ENCODE data around the gene NHLRC2.

Gene NHLRC2

GRCh38 chr10:113857210-113857609 lies 2.7 kb downstream of the NHLRC2 start:
- in situ Hi-C loops (cut with HindIII; ENCODE audit: low sequenced_read_pairs), result no loop called here

GRCh38 chr10:113858541-113858940 lies 4.1 kb downstream of the NHLRC2 start:
- in situ Hi-C loops (cut with HindIII; ENCODE audit: low sequenced_read_pairs), result no loop called here

- in situ Hi-C loops (cut with HindIII; ENCODE audit: low sequenced_read_pairs), result no loop called here
These were observed 4.8 kb downstream of the NHLRC2 start for GRCh38 chr10:113859261-113859660.

GRCh38 chr10:113865901-113866300 lies 11.4 kb downstream of the NHLRC2 start:
- in situ Hi-C loops (cut with HindIII; ENCODE audit: low sequenced_read_pairs), result no loop called here

DNA sequence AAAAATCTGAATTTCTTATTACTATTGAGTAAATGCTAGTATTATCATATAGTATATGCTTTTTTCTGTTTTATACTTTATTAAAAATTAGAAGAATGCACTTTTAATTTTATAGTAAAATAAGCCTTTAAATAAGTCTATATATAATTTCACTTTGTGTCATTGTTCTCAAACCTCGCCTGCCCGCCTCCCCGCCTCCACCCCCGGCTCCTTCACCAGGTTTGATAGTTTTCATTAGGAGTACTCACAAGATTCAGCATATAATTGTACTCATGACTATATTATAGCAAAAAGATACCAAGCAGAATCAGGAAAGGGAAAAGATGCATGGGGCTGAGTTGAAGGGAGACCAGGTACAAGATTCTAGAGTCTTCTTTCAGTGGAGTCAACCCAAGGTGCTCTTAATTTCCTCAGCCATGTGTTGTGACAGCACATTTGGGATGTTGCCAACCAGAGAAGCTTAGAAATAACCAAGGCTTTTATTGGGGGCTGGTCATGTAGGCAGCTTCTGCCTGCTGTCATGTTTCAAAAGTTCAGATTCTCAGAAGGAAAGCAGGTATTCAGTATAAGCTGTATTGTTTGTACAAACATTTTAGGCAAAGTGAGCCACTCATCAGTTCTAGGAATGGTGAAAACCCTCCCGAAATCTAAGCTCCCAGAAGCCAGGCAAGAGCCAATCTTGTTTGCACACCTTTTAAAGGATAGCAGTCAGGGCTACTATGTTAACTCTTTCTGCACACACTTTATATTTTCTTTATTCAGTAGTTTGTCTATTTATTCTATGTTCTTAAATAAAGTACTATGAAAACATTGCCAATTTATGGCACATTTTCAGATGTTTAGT lies 12.3 kb downstream of the NHLRC2 start:
- in situ Hi-C loops (cut with HindIII; ENCODE audit: low sequenced_read_pairs), result no loop called here

GRCh38 chr10:113867904-113868303 lies 13.4 kb downstream of the NHLRC2 start:
- in situ Hi-C loops (cut with HindIII; ENCODE audit: low sequenced_read_pairs), result no loop called here

DNA sequence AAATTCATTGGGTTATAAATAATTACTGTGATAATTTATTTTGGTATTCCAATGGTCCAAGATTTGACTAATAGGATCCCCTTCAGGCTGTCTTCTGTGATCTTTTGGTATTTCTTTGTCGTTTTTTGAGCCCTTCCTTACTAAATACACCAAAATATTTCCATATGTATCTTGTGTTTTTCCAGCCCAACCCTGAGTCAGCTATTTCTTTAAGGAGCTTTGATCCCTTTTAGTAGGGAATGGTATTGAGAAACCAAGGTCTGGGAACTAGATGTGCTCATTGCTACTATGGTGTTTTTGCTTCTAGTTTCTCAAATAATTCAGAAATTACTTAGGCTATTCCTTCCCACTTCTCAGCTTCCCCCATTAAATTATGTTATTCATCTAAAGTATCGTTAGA lies 15.3 kb downstream of the NHLRC2 start:
- in situ Hi-C loops (cut with HindIII; ENCODE audit: low sequenced_read_pairs), result no loop called here

- in situ Hi-C loops (cut with HindIII; ENCODE audit: low sequenced_read_pairs), result no loop called here
These were observed 17.9 kb downstream of the NHLRC2 start for GRCh38 chr10:113872139-113873030.

- in situ Hi-C loops (cut with HindIII; ENCODE audit: low sequenced_read_pairs), result no loop called here
These were observed 20.8 kb downstream of the NHLRC2 start for GRCh38 chr10:113875212-113875611.

GRCh38 chr10:113876461-113876860 lies 22.0 kb downstream of the NHLRC2 start:
- in situ Hi-C loops (cut with HindIII; ENCODE audit: low sequenced_read_pairs), result no loop called here

GRCh38 chr10:113879691-113880090 lies 25.2 kb downstream of the NHLRC2 start:
- in situ Hi-C loops (cut with HindIII; ENCODE audit: low sequenced_read_pairs), result no loop called here

DNA sequence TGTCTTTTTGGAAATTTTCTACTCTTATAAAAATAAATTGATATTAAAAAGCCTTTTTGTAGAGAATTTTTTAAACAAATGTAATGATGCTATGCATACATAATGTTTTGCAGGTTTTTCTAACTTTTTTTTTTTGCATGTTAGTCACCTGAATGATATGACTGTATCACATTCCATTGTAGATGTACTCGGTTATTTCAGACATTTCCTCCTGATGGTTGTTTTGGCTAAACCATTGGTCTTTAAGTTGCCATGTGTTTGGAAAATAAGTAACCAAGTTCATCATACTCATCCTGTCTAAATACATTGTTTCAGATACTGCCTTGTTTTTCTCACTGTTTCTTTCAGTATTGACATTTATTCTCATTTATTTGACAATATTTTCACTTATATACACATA lies 25.8 kb downstream of the NHLRC2 start:
- in situ Hi-C loops (cut with HindIII; ENCODE audit: low sequenced_read_pairs), result no loop called here

- in situ Hi-C loops (cut with HindIII; ENCODE audit: low sequenced_read_pairs), result no loop called here
These were observed 27.8 kb downstream of the NHLRC2 start for GRCh38 chr10:113882240-113882639.

GRCh38 chr10:113889911-113890310 lies 35.5 kb downstream of the NHLRC2 start:
- in situ Hi-C loops (cut with HindIII; ENCODE audit: low sequenced_read_pairs), result no loop called here

- in situ Hi-C loops (cut with HindIII; ENCODE audit: low sequenced_read_pairs), result no loop called here
These were observed 36.3 kb downstream of the NHLRC2 start for GRCh38 chr10:113890769-113891168.

- in situ Hi-C loops (cut with HindIII; ENCODE audit: low sequenced_read_pairs), result no loop called here
These were observed 37.0 kb downstream of the NHLRC2 start for GRCh38 chr10:113891476-113891875.

GRCh38 chr10:113893570-113893969 lies 39.1 kb downstream of the NHLRC2 start:
- in situ Hi-C loops (cut with HindIII; ENCODE audit: low sequenced_read_pairs), result no loop called here

GRCh38 chr10:113894581-113894980 lies 40.1 kb downstream of the NHLRC2 start:
- in situ Hi-C loops (cut with HindIII; ENCODE audit: low sequenced_read_pairs), result no loop called here

DNA sequence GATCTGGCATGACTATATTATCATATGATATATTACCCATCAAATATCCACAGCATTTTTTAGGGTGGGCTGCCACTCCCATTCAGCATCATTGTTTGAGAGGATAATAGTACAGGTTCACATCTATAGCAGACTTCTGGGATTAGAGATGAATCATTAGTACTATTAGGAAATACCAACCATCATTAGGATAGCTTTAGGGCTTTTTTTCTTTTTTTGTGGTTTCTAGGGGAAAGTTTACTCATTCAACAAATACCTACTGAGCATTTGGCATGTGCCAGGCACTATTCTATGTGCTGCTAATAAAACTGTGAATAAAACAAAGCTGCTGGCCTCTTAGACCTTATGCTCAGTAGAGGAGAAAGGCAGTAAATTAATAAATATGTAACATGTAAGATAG lies 40.6 kb downstream of the NHLRC2 start:
- in situ Hi-C loops (cut with HindIII; ENCODE audit: low sequenced_read_pairs), result no loop called here

- in situ Hi-C loops (cut with HindIII; ENCODE audit: low sequenced_read_pairs), result no loop called here
These were observed 43.5 kb downstream of the NHLRC2 start for GRCh38 chr10:113897693-113898618.

Data from DLD1 (cell line).